GM18951 (cell line): Measurements from ENCODE around the gene ELMO2.

Experiments
- POLR2A ChIP-seq: IDR thresholded peaks from 4 replicates; pipeline ENCODE4 v1.6.1; 2011; ENCODE audit warnings: mild to moderate bottlenecking; ENCODE audit not compliant: insufficient read length, insufficient read depth; ENCODE audit errors: extremely low read depth
- in situ Hi-C: fragments of 300-500 bp; cut with MboI; formaldehyde crosslinking; loops from one replicate; pipeline ENCODE4 v1.12.0; 2022; ENCODE audit warnings: low sequenced_read_pairs, mixed read lengths, inconsistent platforms; ENCODE audit not compliant: unreplicated experiment

ELMO2 gene

DNA sequence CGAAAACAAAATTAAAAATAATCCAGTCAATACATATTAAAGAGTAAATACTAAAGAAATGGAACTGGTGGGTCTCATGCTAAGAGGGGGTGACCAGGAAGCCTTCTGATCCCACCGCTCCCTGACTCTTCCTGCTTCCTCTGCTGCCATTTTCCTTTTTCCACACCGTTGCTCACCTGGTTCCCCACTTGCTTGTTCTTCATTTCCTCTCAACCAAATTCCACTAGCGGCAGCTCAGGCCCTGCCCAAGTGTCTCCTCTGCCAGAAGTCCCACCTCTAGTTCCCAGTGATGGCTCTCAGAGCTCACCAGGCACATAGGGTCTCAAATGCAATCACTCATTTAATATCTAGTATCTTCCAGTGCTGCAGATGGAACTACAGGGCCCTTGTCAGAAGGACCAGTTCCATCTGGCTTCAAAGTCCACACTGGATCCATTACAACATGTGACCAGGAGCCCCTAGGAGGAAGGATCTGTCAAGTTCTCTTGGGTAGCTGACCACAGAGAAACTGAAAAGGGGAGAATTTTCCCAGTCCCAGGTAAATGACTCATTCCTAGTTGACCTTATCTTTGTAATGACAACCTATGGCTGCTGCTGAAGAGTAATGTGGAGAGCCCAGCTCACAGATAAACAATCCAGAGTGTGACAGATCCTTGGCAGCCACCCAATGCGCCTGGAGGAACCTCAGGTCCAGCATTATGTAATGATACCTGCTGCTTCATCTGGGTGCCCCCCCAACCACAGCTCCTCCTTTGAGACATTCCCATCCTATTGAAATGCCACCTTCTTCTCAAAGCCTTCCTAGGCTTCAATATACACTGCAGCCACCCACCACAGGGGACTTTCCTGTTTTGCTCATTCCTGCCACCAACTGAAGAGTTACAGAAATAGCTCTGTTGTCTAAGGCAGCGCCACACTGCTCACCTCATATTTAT is 38.2 kb downstream of the ELMO2 start:
- no peak for TF ChIP-seq POLR2A
- in situ Hi-C loops: no loop called here

DNA sequence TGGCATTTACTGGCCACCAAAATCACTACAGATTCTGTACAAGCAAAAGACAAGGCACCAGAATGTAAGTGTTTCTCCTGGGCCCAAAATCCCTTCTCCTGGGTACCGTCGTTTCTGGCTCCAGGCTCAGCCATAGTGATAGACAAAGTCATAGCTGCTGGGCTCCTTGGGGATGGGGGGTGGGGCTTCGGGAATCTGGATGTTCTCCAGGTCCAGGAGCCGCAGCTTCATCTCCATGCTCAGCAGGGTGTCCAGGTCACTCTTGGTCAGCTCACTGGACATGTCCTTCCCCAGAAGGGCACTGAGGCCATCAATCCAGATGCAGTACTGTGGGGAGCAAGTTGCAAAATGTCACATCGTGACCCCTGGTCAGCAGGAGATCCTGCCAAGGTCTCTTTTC is 39.2 kb downstream of the ELMO2 start:
- in situ Hi-C loops: no loop called here
- TF ChIP-seq POLR2A: no peak

DNA sequence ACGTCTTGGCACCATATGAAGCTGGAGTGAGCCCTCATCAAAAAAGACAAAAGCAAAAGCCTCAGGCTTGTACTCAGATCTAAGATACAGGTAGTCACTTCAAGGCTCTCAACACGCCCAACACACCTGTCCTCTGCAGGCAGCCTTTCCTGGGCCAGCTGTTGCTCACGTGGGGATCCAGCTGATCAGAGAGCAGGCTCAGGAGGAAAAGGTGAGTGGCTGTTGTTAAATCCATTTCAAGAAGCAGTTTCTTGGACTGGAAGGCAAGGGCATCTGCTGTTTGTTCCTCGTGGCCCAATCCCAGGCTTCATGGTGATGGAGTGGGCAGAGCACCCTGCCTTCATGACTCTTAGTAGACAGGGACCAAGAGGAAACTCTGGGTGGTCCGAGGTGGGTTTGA is 39.6 kb downstream of the ELMO2 start:
- TF ChIP-seq POLR2A: no peak
- in situ Hi-C loops: no loop called here

DNA sequence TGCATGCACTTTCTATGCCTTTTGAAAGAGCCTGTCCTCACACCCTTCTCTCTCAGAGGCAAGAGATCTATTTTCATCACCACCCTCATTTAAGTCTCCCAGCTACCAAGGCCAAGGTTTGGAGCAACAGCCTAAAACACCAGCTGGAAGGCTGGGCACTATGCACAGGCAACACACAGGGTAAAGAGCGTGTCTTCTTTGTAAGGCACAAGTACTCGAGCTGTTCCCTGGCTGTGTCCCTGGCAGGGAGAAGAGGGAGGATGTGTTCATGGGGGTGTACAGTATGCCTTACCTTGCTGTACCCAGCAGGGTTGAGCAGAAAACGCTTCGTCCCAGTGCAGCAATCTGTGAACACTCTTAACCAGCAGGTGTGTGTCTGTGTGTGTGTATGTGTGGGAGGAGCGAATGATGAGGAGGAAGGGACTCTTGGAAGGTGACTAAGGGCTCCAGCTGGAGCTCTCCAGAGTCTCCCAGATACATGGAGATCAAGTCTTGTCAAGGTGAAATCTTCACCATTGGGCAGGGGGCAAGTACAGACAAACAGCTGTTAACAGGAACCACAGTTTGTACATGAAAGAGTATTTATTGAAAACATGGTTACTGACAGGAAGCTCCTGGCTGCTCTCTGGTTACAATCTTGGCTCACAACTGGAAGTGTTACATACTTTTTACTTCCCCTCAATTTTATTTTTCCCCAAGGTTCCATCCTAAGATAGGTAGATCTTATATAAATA is 40.8 kb downstream of the ELMO2 start:
- in situ Hi-C loops: no loop called here
- TF ChIP-seq POLR2A: no peak

- in situ Hi-C loops: no loop called here
- no peak for TF ChIP-seq POLR2A
Measured at GRCh38 chr20:46364670-46365486, 41.5 kb downstream of the ELMO2 start.

- peak; percentile 80 for TF ChIP-seq POLR2A
- in situ Hi-C loops: no loop called here
Measured at GRCh38 chr20:46363874-46364669, 42.3 kb downstream of the ELMO2 start.

GRCh38 chr20:46362921-46363867 is 43.2 kb downstream of the ELMO2 start:
- in situ Hi-C loops: no loop called here
- TF ChIP-seq POLR2A: no peak

DNA sequence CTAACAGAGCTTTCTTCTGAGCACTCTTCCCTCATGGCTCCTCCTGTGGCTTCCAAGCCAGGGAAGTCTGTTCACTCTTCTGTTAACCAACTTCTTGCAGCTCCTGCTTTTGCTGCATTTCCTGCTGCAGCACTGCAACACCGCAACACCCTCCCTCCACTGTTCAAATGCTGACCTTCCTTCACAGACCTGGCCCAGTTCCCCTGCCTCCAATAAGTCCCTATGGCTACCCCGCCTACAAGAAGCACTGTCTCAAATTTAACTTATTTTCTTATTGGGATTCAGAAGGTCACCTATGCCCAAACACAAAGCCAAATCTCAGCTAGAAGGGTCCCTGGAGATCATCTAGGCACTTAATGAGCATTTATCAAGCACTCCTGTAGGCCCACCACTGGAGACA is 44.6 kb downstream of the ELMO2 start:
- in situ Hi-C loops: no loop called here
- TF ChIP-seq POLR2A: no peak

- in situ Hi-C loops: no loop called here
- TF ChIP-seq POLR2A: no peak
Measured at GRCh38 chr20:46361381-46361780, 45.0 kb downstream of the ELMO2 start.

GRCh38 chr20:46359233-46359751 is 47.1 kb downstream of the ELMO2 start:
- in situ Hi-C loops: no loop called here
- no peak for TF ChIP-seq POLR2A

DNA sequence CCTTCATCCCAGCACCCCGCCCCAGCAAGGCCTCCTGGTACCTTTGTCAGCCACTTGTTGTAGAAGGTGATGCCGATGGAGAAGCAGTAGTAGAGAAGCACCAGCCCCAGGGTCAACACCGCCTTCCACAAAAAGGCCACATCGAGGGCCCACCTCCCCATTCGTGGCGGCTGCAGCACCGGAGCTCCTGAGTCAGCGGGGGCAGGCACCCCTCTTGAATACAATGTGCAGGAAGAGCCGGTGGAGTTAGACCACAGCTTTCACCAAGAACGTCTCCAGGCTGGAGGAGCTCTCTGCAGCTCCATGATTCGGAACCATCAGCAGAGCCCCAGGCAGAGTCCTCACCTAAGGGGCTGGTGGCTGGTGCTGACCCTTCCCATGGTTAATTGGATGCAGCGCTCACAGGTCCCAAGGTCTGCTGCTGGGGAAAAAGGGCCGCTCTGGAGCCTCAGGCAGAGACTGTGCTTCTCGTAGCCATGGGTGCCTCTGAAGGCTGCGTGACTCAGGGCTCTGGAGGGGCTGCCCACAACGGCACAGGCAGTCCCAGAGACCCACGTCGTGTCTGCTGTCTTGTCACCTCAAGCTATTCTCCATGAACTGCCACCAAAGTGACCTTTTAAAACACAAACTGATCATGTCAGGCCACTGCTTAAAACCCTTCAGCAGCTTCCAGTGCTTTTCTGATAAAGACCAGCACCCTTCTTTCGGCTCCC is 47.9 kb downstream of the ELMO2 start:
- in situ Hi-C loops: no loop called here
- TF ChIP-seq POLR2A: no peak
